HG02623 (cell line): ENCODE results near the gene SPEF1.
"Not testable (repeated sequence)": the region's sequence is repeated elsewhere in the genome, so short reads cannot be mapped to it uniquely, and the experiment has no call there.

Experiments
- ATAC-seq: cut with Tn5 transposase; IDR thresholded peaks from one replicate; pipeline ENCODE4 v1.9.1; 2021; ENCODE audit warnings: moderate library complexity; ENCODE audit not compliant: unreplicated experiment

The SPEF1 gene

DNA sequence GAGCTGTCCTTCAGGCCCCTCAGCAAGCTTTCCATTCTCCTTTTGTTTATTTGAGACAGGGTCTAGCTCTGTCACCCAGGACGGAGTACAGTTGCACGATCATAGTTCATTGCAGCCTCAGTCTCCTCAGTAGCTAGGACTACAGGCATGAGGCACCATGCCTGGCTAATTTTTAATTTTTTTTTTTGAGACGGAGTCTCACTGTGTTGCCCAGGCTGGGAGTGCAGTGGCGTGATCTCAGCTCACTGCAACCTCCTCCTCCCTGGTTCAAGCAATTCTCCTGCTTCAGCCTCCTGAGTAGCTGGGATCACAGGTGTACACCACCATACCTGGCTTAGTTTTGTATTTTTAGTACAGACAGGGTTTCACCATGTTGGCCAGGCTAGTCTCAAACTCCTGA, 8.0 kb upstream of the SPEF1 start:
- ATAC-seq: not testable (repeated sequence)

DNA sequence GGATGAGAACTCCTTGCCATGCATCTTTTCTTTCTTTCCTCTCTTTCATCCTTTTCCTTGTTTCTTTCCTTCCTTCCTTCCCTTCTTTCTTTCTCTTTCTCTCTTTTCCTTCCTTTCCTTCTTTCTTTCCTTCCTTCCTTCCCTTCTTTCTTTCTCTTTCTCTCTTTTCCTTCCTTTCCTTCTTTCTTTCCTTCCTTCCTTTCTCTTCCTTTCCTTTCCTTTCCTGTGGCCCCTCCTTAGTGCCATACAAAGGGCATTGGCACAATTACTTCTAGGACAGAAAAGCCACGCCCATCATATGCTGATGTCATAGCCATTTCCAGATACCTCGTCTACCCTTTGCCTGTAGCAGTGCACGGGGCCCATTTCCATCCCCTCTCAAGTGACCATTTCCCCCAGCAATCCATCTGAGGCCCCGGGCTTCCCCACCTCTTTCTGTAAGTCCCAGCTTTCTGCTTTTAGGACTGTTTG, 7.5 kb upstream of the SPEF1 start:
- no peak for ATAC-seq

DNA sequence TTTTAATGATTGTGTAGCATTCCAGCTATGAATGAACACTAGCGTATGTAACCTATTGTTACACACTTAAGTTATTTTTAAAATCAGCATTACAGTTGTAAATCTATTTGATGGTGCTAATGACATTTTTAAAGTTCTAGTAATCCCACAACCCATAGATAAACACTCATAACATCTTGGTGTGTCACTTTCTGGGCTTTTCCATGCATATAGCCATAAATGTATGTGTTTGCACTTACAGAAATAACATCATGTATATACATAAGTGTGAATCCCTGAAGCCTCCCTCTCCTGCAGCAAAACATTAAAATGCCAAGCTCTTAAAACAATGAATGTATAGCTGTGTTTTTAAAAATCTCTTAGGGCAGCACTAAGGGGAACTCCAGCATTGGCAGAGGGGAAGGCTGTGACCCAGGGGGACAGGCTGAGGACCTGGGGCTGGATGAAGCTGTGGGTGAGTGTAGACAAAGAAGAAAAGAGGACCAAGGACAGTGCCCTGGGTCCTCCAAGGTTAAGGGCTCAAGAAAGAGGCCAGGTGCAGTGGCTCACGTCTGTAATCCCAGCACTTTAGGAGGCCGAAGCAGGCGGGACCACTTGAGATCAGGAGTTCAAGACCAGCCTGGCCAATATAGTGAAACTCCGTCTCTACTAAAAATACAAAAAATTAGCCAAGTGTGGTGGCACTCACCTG, 6.2 kb upstream of the SPEF1 start:
- ATAC-seq: no peak

DNA sequence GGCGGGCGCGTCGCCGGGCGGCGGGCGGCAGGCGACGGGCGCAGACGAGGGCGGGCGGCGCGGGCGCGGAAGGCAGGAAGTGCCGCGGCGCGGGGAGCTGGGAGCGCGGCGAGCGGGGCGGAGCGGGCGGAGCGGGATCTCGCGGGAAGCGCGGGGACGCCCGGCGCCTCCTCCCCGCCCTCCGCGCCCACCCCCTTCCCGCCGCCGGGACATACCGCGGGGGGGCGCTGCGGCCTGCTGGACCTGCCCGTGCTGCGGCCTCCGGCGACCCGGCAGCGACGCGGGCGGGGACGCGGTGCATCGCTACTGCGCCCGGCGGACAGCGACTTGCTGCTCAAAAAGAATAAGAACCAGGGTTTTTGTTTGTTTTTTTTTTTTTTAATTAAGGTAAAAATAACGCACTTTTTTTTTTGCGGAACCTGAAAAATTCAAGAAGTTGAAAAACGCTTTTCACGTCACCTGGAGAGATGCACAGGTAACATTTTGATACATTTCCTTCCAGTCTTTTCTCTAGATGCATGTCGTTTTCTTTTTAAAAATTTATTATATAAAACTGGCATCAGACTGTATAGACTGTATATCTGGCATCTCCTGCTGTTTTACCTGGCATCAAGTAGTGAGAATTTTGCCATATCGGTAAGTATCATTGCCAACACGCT, 5.5 kb upstream of the SPEF1 start, which contains the start of gene CENPB:
Gene CENPB, minus strand, starts transcription at position 76 of the 659 bp plus-strand sequence. CDS start 257 bp downstream, outside the sequence.
- peak; percentile 77 for ATAC-seq

DNA sequence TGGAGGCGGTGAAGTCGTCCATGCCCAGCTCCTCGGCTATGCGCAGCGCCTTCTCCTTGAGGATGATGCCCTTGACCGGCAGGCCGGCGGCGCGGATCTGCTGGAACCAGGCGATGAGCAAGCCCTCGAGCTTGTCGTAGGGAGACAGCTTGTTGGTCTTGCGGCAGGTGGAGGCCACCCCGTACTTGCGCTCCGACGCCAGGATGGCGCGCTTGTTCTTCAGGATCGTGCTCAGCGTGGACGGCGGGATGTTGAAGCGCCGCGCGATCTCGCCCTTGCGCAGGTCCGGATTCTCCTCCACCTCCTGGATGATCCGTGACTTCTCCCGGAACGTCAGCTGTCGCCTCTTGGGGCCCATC, 4.9 kb upstream of the SPEF1 start:
- ATAC-seq: peak; percentile 9

GRCh38 chr20:3785240-3786125, 4.2 kb upstream of the SPEF1 start:
- ATAC-seq: no peak

DNA sequence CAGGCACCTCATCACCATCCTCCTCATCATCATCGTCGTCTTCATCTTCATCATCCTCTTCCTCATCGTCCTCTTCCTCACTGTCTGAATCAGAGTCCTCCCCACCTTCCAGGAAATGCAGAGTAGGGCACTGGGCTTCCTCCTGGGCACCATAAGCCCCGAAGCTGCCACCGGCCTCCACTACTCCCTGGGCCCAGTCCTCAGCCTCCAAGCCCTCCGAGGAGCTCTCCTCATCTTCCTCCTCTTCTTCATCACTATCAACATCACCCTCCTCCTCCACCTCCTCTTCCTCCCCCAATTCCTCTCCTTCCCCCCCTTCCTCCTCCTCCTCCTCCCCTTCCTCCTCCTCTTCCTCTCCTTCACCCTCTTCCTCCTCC, 3.6 kb upstream of the SPEF1 start:
- no peak for ATAC-seq

- ATAC-seq: no peak
These were observed 3.1 kb upstream of the SPEF1 start for GRCh38 chr20:3784216-3784853.

DNA sequence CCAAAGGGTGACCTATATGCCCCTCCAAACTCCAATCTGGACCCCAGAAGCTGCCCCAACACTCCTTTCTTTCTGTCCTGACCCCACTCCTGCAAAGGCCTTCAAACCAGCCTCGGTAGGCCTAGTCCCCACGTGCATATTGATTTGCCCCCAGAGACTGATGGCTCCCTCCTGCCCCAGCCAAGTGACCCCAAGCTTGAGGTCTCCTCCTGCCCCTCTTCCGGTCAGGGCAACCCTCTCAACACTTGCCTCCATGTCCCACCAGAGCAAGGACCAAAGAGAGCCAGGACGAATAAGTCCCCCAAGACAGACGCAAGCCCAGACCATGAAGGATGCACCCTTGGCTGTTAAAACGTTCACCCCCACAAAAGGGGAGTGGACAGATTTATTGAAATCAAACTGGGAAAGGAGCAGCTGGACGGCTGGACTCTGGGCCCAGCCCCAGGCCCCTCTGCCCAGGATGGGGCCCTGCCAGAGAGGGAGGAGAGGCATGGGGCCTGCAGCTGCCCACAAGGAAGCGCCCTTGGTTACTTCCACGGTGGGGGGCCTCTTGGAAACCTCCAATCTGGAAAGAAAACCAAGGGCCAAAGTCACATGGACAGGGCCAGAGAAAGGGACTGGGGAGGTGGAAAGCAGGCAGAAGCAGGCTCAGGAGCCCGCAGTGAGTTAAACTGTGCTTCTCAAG, 2.4 kb upstream of the SPEF1 start:
- no peak for ATAC-seq

DNA sequence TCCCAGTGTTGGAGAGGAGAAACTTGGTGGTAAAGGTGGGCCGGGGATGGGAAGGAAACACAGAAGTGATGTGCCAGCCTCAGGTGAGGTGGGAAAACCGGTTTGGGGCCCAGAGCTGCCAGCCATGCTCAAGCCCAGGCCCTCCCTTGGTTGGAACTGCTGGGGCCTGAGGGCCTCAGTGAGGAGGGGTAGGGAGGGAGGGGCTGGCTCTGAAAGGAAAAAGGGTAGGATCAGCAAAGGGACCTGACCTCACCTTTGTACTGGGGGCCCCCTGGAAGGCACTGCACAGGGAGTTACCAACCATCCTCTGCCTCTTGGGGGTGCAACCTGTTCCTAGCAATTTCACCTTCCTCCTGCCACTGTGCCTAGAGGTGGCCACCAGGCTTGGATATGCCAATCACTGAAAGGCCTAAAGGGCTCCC, 1.8 kb upstream of the SPEF1 start:
- no peak for ATAC-seq

DNA sequence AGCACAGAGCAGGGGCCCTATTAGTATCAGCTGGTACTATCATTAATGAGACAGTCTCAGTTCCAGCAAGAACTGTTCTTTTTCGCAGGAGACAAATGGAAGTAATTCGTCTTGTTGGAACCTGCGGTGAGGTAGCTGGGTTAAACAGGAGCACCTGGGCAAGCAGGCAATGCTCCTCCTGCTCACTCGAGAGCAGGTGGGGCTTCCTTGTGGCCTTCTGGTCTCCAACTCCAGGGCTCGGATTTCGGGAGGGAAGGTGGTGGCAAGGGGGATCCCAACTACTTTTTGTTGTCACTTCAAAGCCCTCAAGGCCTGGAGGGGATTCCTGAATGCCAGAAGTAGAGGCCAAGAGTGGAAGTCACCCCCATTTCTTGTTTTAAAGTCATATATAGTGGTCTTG, 1.3 kb upstream of the SPEF1 start:
- no peak for ATAC-seq

GRCh38 chr20:3778976-3779375, 2.3 kb downstream of the SPEF1 start:
- no peak for ATAC-seq

DNA sequence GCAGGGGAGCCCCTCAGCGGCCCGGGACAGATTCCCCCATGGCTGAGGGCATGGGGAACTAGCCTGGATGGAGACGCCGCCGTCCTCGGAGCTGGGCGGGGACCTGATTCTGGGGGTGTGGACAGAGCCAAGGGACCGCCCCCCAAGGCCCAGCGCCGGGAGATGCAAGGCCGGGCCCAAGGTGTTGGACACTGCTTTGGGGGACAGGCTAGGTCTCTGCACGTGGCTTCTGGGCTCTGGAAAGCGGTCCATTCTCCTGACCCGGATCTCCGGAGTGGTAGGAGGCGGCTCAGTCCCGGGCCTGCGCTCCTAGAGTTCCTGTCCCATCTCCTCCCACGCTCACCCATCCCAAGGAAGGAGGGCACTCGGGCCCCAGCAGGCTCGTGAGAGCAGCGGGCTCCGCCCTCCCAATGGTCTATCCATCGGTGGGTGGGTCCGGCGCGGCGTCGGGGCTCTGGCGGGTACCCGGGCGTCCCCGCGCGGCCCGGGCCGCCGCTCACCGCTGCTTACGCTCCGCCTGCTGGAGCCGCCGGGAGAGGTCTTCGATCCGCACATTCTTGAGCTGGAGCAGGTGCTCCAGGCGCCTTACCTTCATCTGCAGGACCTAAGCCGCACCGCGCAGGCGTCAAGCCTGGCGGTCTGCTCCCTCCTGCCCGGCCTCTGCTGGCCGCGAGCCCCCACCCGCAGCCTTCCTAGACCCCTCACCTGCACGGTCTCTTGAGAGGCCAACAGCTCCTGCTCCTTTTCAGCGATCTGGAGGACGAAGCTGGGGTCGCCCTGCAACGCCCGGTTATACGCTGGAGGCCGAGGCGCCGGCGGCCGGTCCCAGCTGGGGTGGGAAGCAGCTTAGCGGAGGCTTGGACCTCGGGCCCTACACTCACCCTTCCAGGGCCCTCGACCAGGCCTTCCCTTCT, 3.3 kb downstream of the SPEF1 start:
- ATAC-seq: no peak

DNA sequence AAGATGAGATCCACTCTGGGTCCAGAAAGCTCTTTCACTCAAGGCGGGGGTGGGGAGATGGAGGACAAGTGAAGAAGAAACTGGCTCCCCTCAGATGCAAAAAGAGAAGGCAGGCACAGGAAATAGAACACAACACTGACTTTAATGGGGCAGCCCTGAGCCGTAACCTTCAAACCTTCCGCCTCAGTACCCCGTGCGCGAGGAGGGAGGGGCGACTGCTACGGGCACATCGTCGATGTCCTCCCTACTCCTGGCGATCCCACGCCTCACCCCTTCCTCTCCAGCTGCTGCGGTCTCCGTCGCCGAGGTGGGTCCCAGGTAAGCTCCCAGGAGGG, 3.9 kb downstream of the SPEF1 start:
- ATAC-seq: no peak

DNA sequence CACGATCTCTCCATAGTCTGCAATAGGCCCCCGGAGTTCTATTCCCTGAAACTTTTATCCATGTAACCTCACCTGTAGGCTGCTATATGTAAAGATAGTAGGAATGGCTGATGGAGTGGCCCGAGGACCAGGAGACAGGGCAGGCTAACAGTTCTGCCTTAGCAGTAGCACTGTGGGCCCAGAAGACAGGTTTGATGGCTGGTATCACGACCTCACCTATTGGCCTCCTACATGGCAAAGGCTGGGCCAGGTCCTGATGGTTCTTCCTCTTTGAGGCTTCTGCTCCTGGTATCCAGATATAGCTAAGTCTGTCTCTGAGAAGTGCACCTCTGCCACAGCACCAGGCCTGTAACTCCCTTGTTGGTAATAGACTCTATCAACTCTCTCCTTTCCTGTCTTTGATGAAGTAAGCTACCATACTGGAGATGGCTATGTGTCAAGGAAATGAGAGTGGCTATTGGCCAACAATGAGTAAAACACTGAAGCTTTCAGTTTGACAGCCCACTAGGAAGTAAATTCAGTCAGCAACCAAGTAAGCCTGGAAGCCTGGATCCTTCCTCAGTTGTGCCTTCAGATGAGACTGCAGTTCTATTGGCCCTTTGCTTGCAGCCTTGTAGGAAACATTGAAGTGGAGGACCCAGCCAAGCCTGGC, 5.7 kb downstream of the SPEF1 start:
- ATAC-seq: no peak

DNA sequence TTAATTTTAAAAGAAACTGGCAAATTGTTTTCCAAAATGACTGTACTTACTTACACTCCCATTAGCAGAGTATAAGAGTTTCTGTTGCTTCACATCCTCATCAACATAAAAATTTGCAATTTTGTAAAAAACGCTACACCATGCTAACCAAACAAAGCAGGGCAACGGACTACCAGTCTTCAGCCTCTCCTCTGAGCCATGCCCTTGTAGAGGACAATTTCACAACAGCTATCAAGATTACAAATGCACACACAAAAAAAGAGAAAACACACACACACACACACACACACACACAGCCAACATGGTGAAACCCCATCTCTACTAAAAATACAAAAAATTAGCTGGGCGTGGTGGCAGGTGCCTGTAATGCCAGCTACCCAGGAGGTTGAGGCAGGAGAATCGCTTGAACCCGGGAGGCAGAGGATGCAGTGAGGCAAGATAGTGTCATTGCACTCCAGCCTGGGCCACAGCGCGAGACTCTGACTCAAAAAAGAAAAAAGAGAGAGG, 9.6 kb downstream of the SPEF1 start:
- no peak for ATAC-seq

- ATAC-seq: no peak
These were observed 12.7 kb downstream of the SPEF1 start for GRCh38 chr20:3768342-3769130.
